Common myeloid progenitor, CD34-positive (primary cell): ENCODE measurements around the gene SEC31A.
"Not testable (repeated sequence)": the region's sequence is repeated elsewhere in the genome, so short reads cannot be mapped to it uniquely, and the experiment has no call there.

Experiments
- CTCF ChIA-PET: fragments of 350-600 bp; sonication (Branson Sonifier 250); formaldehyde crosslinking; loops from one replicate; lab custom pipeline; 2021; ENCODE audit warnings: antibody characterized with exemption; lab: Charles Lee
- POLR2A ChIA-PET: fragments of 350-600 bp; sonication (Branson Sonifier 250); formaldehyde crosslinking; loops from one replicate; lab custom pipeline; 2021; ENCODE audit warnings: antibody characterized with exemption; lab: Charles Lee
- DNase-seq, 3 donors: peaks; one replicate each; pipeline versions ENCODE4 v3.0.0 to v3.0.0-alpha.2; 2013
- H3K27ac ChIP-seq, 2 experiments: 1 replicate in 1 of 2; 2 replicates in 1 of 2; pipeline ENCODE4 v1.7.0; 2013; ENCODE audit warnings: inconsistent platforms in 2 of 2, low read length in 2 of 2, mild to moderate bottlenecking in 2 of 2, low read depth in 1 of 2, moderate library complexity in 1 of 2; ENCODE audit not compliant: severe bottlenecking in 2 of 2, insufficient read depth in 1 of 2, poor library complexity in 1 of 2
- H3K27me3 ChIP-seq, 5 experiments: replicated peaks in 2 of 5; 1 replicate in 3 of 5; 2 replicates in 2 of 5; pipeline versions ENCODE4 v1.6.1 to v1.7.0; 2013; ENCODE audit warnings: low read length in 4 of 5, mild to moderate bottlenecking in 2 of 5, moderate library complexity in 2 of 5, inconsistent platforms in 1 of 5; ENCODE audit not compliant: insufficient read depth in 5 of 5, control insufficient read depth in 4 of 5
- H3K36me3 ChIP-seq, 4 experiments: 1 replicate in 2 of 4; 2 replicates in 2 of 4; pipeline versions ENCODE4 v1.6.1 to v1.7.0; 2013; ENCODE audit warnings: low read length in 3 of 4, control low read depth in 1 of 4, mild to moderate bottlenecking in 1 of 4; ENCODE audit not compliant: control insufficient read depth in 4 of 4, insufficient read depth in 4 of 4
- H3K4me1 ChIP-seq, 4 experiments: 1 replicate in 3 of 4; 2 replicates in 1 of 4; pipeline versions ENCODE4 v1.6.1 to v1.7.1; 2013; ENCODE audit warnings: low read length in 3 of 4, mild to moderate bottlenecking in 3 of 4, control low read depth in 1 of 4, inconsistent platforms in 1 of 4, moderate library complexity in 1 of 4; ENCODE audit not compliant: control insufficient read depth in 4 of 4, insufficient read depth in 4 of 4; ENCODE audit errors: control extremely low read depth in 1 of 4
- H3K4me3 ChIP-seq, 7 experiments: 1 replicate in 4 of 7; 2 replicates in 3 of 7; pipeline versions ENCODE4 v1.5.1 to v1.7.0; 2013; ENCODE audit warnings: mild to moderate bottlenecking in 7 of 7, low read length in 6 of 7, moderate library complexity in 6 of 7, inconsistent platforms in 2 of 7, low read depth in 2 of 7, control low read depth in 1 of 7; ENCODE audit not compliant: insufficient read depth in 4 of 7, control insufficient read depth in 1 of 7; ENCODE audit errors: extremely low read depth in 1 of 7
- H3K9me3 ChIP-seq, 5 experiments: 1 replicate in 4 of 5; 2 replicates in 1 of 5; pipeline versions ENCODE4 v1.6.1 to v1.7.1; 2013; ENCODE audit warnings: low read length in 4 of 5, mild to moderate bottlenecking in 2 of 5, inconsistent platforms in 1 of 5, low read depth in 1 of 5, moderate library complexity in 1 of 5; ENCODE audit not compliant: control insufficient read depth in 4 of 5, insufficient read depth in 2 of 5; ENCODE audit errors: control extremely low read depth in 1 of 5
- WGBS: methylation state at CpG from one replicate; pipeline ENCODE4 v1.1.5; 2013; ENCODE audit not compliant: insufficient coverage; 5-methylcytosine and 5-hydroxymethylcytosine counted together

The SEC31A gene

GRCh38 chr4:82918091-82918490 lies 27.1 kb upstream of the SEC31A start:
- no peaks in the 10 kb centered on the region for H3K27me3 ChIP-seq
- no peaks in the 10 kb centered on the region for H3K4me1 ChIP-seq
- CTCF ChIA-PET = interaction anchor here (1.8 kb wide), 1 partner anchor 12 kb away, joined by 5 read pairs; no protein-coding TSS in a partner anchor
- no peak overlapping the region for H3K4me3 ChIP-seq
- DNase-seq = no peak
- H3K9me3 ChIP-seq = no peaks in the 10 kb centered on the region
- POLR2A ChIA-PET = no interaction called here
- 98% methylated on average over 7 of the region's 7 CpGs for WGBS
- peaks cover 7 to 15% (median 9%) of the 10 kb centered on the region in 4 experiments for H3K36me3 ChIP-seq
- H3K27ac ChIP-seq = no peak overlapping the region

GRCh38 chr4:82913968-82914367 lies 23.0 kb upstream of the SEC31A start:
- DNase-seq, H3K4me1 ChIP-seq, H3K9me3 ChIP-seq, H3K27ac ChIP-seq, H3K27me3 ChIP-seq, H3K4me3 ChIP-seq: not testable (repeated sequence)
- POLR2A ChIA-PET = interaction anchor here (0.7 to 1.0 kb wide), 2 partner anchors 463 to 485 kb away, joined by 3 to 5 read pairs; no protein-coding TSS in a partner anchor
- CTCF ChIA-PET = interaction anchor here (1.0 kb wide), 1 partner anchor 17 kb away, joined by 4 read pairs; no protein-coding TSS in a partner anchor
- peaks cover 9 to 15% (median 13%) of the 10 kb centered on the region in 4 experiments for H3K36me3 ChIP-seq
- WGBS = no CpG with 5 or more reads among the region's 2 CpGs

- no peaks in the 10 kb centered on the region for H3K27me3 ChIP-seq
- ChIA-PET POLR2A (interaction anchor here (0.7 to 1.0 kb wide), 2 partner anchors 463 to 484 kb away, joined by 3 to 5 read pairs; no protein-coding TSS in a partner anchor), CTCF (no interaction called here)
- WGBS = no CpG with 5 or more reads among the region's 2 CpGs
- no peak overlapping the region for H3K4me3 ChIP-seq
- no peaks in the 10 kb centered on the region for H3K4me1 ChIP-seq
- no peak for DNase-seq
- H3K36me3 ChIP-seq = peaks cover 9 to 15% (median 14%) of the 10 kb centered on the region in 4 experiments
- no peaks in the 10 kb centered on the region for H3K9me3 ChIP-seq
- H3K27ac ChIP-seq = no peak overlapping the region
Measured at GRCh38 chr4:82913305-82913704, 22.4 kb upstream of the SEC31A start.

- Histone ChIP-seq H3K9me3 (no peaks in the 10 kb centered on the region), H3K4me1 (peaks cover 0 to 12% (median 5%) of the 10 kb centered on the region in 4 experiments), H3K27me3 (no peaks in the 10 kb centered on the region), H3K4me3 (no peak overlapping the region), H3K27ac (no peak overlapping the region), H3K36me3 (peaks cover 0 to 10% (median 4%) of the 10 kb centered on the region in 4 experiments)
- DNase-seq = no peak
- CTCF ChIA-PET = no interaction called here
- no CpG with 5 or more reads among the region's 1 CpG for WGBS
- POLR2A ChIA-PET = interaction anchor here (0.6 kb wide), 1 partner anchor 66 kb away, joined by 3 read pairs; no protein-coding TSS in a partner anchor
Measured at GRCh38 chr4:82909326-82909725, 18.4 kb upstream of the SEC31A start.

- peaks cover 0 to 8% (median 2%) of the 10 kb centered on the region in 4 experiments for H3K36me3 ChIP-seq
- H3K4me1 ChIP-seq = peaks cover 4 to 30% (median 15%) of the 10 kb centered on the region in 4 experiments
- no peak overlapping the region for H3K4me3 ChIP-seq
- H3K27ac ChIP-seq = no peak overlapping the region
- POLR2A ChIA-PET = no interaction called here
- H3K27me3 ChIP-seq = no peaks in the 10 kb centered on the region
- DNase-seq = no peak
- CTCF ChIA-PET = interaction anchor here (0.8 to 1.3 kb wide), 4 partner anchors 11 to 64 kb away, joined by 3 to 5 read pairs (median 3); no protein-coding TSS in a partner anchor
- 100% methylated on average over 1 of the region's 3 CpGs for WGBS
- H3K9me3 ChIP-seq = no peaks in the 10 kb centered on the region
Measured at GRCh38 chr4:82906469-82906868, 15.5 kb upstream of the SEC31A start.

- H3K27me3 ChIP-seq = no peaks in the 10 kb centered on the region
- ChIA-PET POLR2A (no interaction called here), CTCF (interaction anchor here (0.8 kb wide), 1 partner anchor 24 kb away, joined by 3 read pairs; no protein-coding TSS in a partner anchor)
- H3K27ac ChIP-seq = peak overlapping the region in 1 of 2 experiments; percentile 40
- H3K4me3 ChIP-seq = peak overlapping the region in 2 of 7 experiments; percentile 11 to 14
- peaks cover 7 to 33% (median 19%) of the 10 kb centered on the region in 4 experiments for H3K4me1 ChIP-seq
- WGBS = 0% methylated on average over 1 of the region's 2 CpGs
- H3K9me3 ChIP-seq = no peaks in the 10 kb centered on the region
- peak; percentile 53 to 88 (median 81) for DNase-seq
- H3K36me3 ChIP-seq = peaks cover 0 to 3% (median 0%) of the 10 kb centered on the region in 4 experiments
Measured at GRCh38 chr4:82905205-82905604, 14.3 kb upstream of the SEC31A start.

GRCh38 chr4:82903737-82904136 lies 12.8 kb upstream of the SEC31A start:
- Histone ChIP-seq H3K27ac (no peak overlapping the region), H3K4me1 (peaks cover 16 to 39% (median 28%) of the 10 kb centered on the region in 4 experiments), H3K27me3 (no peaks in the 10 kb centered on the region), H3K9me3 (no peaks in the 10 kb centered on the region), H3K36me3 (peaks cover 0 to 3% (median 0%) of the 10 kb centered on the region in 4 experiments), H3K4me3 (peak overlapping the region in 1 of 7 experiments; percentile 22)
- 58% methylated on average over 2 of the region's 5 CpGs for WGBS
- peak; percentile 48 to 84 (median 73) for DNase-seq
- CTCF ChIA-PET = interaction anchor here (1.0 kb wide), 1 partner anchor 144 kb away, joined by 3 read pairs; no protein-coding TSS in a partner anchor
- POLR2A ChIA-PET = interaction anchor here (0.6 kb wide), 2 partner anchors 53 to 345 kb away, joined by 3 to 9 read pairs; no protein-coding TSS in a partner anchor
